MCF 10A (cell line): ENCODE data around the gene CAMK1D. TPM values are rescaled to one million over a fixed set of nuclear protein-coding genes. Genes with fewer than 3 reads are reported as not detected.
"Not testable (repeated sequence)": the region's sequence is repeated elsewhere in the genome, so short reads cannot be mapped to it uniquely, and the experiment has no call there.

Experiments used
- BruUV-seq: library from RNA; stranded (reverse); fragments of 400-500 nt; replicated peaks from 2 replicates; lab custom pipeline; 2021; lab: Mats Ljungman, UMichigan
- CTCF ChIA-PET: fragments of 300-600 bp; sonication (Branson Sonifier 250); formaldehyde crosslinking; extraction: SDS; loops from one replicate; lab custom pipeline; 2021; ENCODE audit warnings: antibody characterized with exemption, inconsistent platforms; lab: Yijun Ruan, JAX
- POLR2A ChIA-PET: fragments of 300-600, 350-650 bp; sonication (Branson Sonifier 250); formaldehyde crosslinking; extraction: SDS; loops from one replicate; lab custom pipeline; 2020; ENCODE audit warnings: antibody characterized with exemption, inconsistent platforms; lab: Yijun Ruan, JAX
- DNase-seq: peaks from one replicate; pipeline ENCODE4 v3.0.0-alpha.2; 2018; ENCODE audit not compliant: unreplicated experiment
- H3K27ac Mint-ChIP-seq: one replicate; pipeline ENCODE4 v1.8.0; 2022; ENCODE audit warnings: mild to moderate bottlenecking, low read depth, mixed read lengths; ENCODE audit not compliant: unreplicated experiment
- H3K27me3 Mint-ChIP-seq: one replicate; pipeline ENCODE4 v1.8.0; 2022; ENCODE audit warnings: mixed read lengths; ENCODE audit not compliant: insufficient read depth, unreplicated experiment
- H3K36me3 Mint-ChIP-seq: one replicate; pipeline ENCODE4 v1.8.0; 2022; ENCODE audit warnings: mild to moderate bottlenecking, moderate library complexity, mixed read lengths; ENCODE audit not compliant: insufficient read depth, unreplicated experiment
- H3K4me1 Mint-ChIP-seq: one replicate; pipeline ENCODE4 v1.8.0; 2022; ENCODE audit warnings: mixed read lengths; ENCODE audit not compliant: insufficient read depth, unreplicated experiment
- H3K4me3 Mint-ChIP-seq: one replicate; pipeline ENCODE4 v1.8.0; 2022; ENCODE audit warnings: mild to moderate bottlenecking, moderate library complexity, mixed read lengths; ENCODE audit not compliant: unreplicated experiment
- H3K9me3 Mint-ChIP-seq: one replicate; pipeline ENCODE4 v1.8.0; 2022; ENCODE audit warnings: mixed read lengths; ENCODE audit not compliant: unreplicated experiment
- intact Hi-C: fragments of 100-400 bp; cut with micrococcal nuclease; formaldehyde crosslinking; loops from 2 replicates; pipeline ENCODE4 v1.14.1; 2022
- total RNA-seq: library from RNA; stranded (reverse); gene quantifications from 2 replicates; pipeline ENCODE4 v1.2.3, GENCODE V29; 2022
- TF ChIP-seq, protein P1 (sequence below): fragments of 200-600 bp; IDR thresholded peaks from one replicate; pipeline ENCODE4 v1.8.0; 2022; ENCODE audit warnings: antibody characterized with exemption, mild to moderate bottlenecking; ENCODE audit not compliant: unreplicated experiment

The CAMK1D gene
- total RNA-seq, 1 experiment from 2014 or later: 1.7 TPM

- ChIA-PET POLR2A (interaction anchor here (0.5 kb wide), 1 partner anchor 211 kb away, joined by 3 read pairs; no protein-coding TSS in a partner anchor), CTCF (interaction anchor here (0.6 kb wide), 1 partner anchor 220 kb away, joined by 3 read pairs; no protein-coding TSS in a partner anchor)
- H3K4me3 Mint-ChIP-seq: no peak overlapping the region
- peaks cover 8% of the 10 kb centered on the region for H3K9me3 Mint-ChIP-seq
- H3K36me3 Mint-ChIP-seq: no peaks in the 10 kb centered on the region
- no TSS peak for BruUV-seq
- no peaks in the 10 kb centered on the region for H3K27me3 Mint-ChIP-seq
- intact Hi-C loops: no loop called here
- DNase-seq: no peak
- no peak overlapping the region for H3K27ac Mint-ChIP-seq
- no peaks in the 10 kb centered on the region for H3K4me1 Mint-ChIP-seq
- TF ChIP-seq, protein P1, sequence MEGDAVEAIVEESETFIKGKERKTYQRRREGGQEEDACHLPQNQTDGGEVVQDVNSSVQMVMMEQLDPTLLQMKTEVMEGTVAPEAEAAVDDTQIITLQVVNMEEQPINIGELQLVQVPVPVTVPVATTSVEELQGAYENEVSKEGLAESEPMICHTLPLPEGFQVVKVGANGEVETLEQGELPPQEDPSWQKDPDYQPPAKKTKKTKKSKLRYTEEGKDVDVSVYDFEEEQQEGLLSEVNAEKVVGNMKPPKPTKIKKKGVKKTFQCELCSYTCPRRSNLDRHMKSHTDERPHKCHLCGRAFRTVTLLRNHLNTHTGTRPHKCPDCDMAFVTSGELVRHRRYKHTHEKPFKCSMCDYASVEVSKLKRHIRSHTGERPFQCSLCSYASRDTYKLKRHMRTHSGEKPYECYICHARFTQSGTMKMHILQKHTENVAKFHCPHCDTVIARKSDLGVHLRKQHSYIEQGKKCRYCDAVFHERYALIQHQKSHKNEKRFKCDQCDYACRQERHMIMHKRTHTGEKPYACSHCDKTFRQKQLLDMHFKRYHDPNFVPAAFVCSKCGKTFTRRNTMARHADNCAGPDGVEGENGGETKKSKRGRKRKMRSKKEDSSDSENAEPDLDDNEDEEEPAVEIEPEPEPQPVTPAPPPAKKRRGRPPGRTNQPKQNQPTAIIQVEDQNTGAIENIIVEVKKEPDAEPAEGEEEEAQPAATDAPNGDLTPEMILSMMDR: no peak
Measured at GRCh38 chr10:12541446-12542067, 192.2 kb downstream of the CAMK1D start.

GRCh38 chr10:12542133-12542670 lies 192.9 kb downstream of the CAMK1D start:
- Mint-ChIP-seq H3K27ac (no peak overlapping the region), H3K4me3 (no peak overlapping the region), H3K4me1 (no peaks in the 10 kb centered on the region), H3K27me3 (no peaks in the 10 kb centered on the region), H3K9me3 (peaks cover 8% of the 10 kb centered on the region), H3K36me3 (no peaks in the 10 kb centered on the region)
- CTCF ChIA-PET: no interaction called here
- no TSS peak for BruUV-seq
- POLR2A ChIA-PET: no interaction called here
- DNase-seq: no peak
- TF ChIP-seq, protein P1: no peak
- intact Hi-C loops: no loop called here

GRCh38 chr10:12543589-12543988 lies 194.2 kb downstream of the CAMK1D start:
- Mint-ChIP-seq H3K4me1 (no peaks in the 10 kb centered on the region), H3K9me3 (peaks cover 8% of the 10 kb centered on the region), H3K4me3 (no peak overlapping the region), H3K36me3 (no peaks in the 10 kb centered on the region), H3K27ac (no peak overlapping the region), H3K27me3 (no peaks in the 10 kb centered on the region)
- TF ChIP-seq, protein P1: no peak
- POLR2A ChIA-PET: no interaction called here
- CTCF ChIA-PET: no interaction called here
- DNase-seq: no peak
- intact Hi-C loops: no loop called here
- BruUV-seq: no TSS peak

GRCh38 chr10:12546160-12546802 lies 196.9 kb downstream of the CAMK1D start:
- H3K27ac Mint-ChIP-seq, H3K4me1 Mint-ChIP-seq, POLR2A ChIA-PET, CTCF ChIA-PET, H3K27me3 Mint-ChIP-seq, H3K4me3 Mint-ChIP-seq, DNase-seq, H3K36me3 Mint-ChIP-seq, BruUV-seq, H3K9me3 Mint-ChIP-seq: not testable (repeated sequence)
- intact Hi-C loops: loop anchor here (5.0 kb wide), 1 partner anchor 166 kb away; no protein-coding TSS in a partner anchor
